GM10266 (cell line): ENCODE results near the gene PDE4B.
"Not testable (repeated sequence)": the region's sequence is repeated elsewhere in the genome, so short reads cannot be mapped to it uniquely, and the experiment has no call there.

Source experiments
- DNase-seq: peaks from one replicate; pipeline ENCODE4 v3.0.0; 2012; ENCODE audit errors: extremely low spot score
- CTCF ChIP-seq: IDR thresholded peaks from 2 replicates; pipeline ENCODE4 v1.5.1; 2012; ENCODE audit warnings: mild to moderate bottlenecking, low read depth; ENCODE audit not compliant: control insufficient read depth, insufficient read depth; ENCODE audit errors: missing control alignments

PDE4B gene

GRCh38 chr1:66088787-66089186 lies 296.1 kb downstream of the PDE4B start:
- no peak for DNase-seq
- no peak for TF ChIP-seq CTCF

DNA sequence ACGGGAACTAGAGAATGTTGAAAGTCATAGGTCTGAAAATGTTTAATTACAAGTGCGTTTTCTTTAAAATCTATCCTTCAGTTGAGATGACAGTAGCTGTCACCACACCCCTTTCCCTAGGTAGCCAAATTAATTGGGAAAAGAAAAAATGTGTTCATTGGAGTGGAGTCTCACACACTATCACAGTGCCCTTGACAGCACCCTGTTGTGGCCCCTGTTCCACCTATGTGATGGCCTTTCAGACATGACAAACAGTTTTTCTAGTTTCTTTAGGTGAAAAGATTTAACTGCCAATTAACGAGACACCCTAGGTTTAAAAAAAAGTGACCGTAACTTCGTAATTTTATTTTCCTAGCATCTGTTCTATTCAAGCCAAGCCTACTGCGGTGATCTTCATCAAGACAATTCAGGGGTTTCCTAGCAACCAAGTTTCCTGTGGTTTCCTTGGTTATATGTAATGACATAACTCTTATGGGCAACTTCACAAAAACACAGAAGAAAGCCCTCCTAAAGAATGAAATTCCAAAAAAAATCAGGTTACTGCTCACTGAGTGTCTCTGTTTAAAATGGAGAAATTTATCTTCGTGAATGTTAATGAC lies 298.3 kb downstream of the PDE4B start:
- no peak for TF ChIP-seq CTCF
- DNase-seq, result no peak

GRCh38 chr1:66095190-66095589 lies 302.5 kb downstream of the PDE4B start:
- TF ChIP-seq CTCF, result no peak
- DNase-seq, result no peak

DNA sequence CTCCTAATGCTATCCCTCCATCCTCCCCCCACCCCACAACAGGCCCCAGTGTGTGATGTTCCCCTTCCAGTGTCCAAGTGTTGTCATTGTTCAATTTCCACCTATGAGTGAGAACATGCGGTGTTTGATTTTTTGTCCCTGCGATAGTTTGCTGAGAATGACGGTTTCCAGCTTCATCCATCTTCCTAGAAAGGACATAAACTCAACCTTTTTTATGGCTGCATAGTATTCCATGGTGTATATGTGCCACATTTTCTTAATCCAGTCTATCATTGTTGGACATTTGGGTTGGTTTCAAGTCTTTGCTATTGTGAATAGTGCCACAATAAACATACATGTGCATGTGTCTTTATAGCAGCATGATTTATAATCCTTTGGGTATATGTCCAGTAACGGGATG lies 308.3 kb downstream of the PDE4B start:
- not testable (repeated sequence) for DNase-seq

GRCh38 chr1:66104076-66104475 lies 311.4 kb downstream of the PDE4B start:
- not testable (repeated sequence) for DNase-seq

DNA sequence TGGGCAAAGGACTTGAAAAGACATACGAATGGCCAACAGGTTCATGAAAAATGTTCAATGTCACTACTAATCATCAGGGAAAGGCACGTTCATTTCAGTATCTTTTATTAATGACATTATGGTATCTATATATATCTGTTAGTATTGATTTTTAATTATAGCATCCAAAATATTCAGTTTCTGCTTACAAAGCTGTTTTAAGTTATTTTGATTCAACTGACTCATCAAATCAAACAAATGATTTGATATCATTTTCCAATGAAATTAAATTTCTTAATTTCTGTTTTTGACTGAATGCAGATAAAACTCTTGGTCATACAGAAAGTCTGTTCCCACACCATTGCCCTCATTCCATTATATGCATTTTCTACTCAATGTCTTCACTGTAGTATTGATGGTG lies 315.9 kb downstream of the PDE4B start:
- no peak for TF ChIP-seq CTCF
- no peak for DNase-seq

- DNase-seq, result no peak
- TF ChIP-seq CTCF, result no peak
Observed at GRCh38 chr1:66112744-66113400, 320.2 kb downstream of the PDE4B start.

GRCh38 chr1:66119148-66119547 lies 326.5 kb downstream of the PDE4B start:
- no peak for DNase-seq

More at GRCh38 chr1:66119148-66119547, 326.5 kb downstream of the PDE4B start:
- TF ChIP-seq CTCF, result no peak
